ENCODE measurements around the gene C3.
"Not testable (repeated sequence)": the region's sequence is repeated elsewhere in the genome, so short reads cannot be mapped to it uniquely, and the experiment has no call there.

Gene C3

DNA sequence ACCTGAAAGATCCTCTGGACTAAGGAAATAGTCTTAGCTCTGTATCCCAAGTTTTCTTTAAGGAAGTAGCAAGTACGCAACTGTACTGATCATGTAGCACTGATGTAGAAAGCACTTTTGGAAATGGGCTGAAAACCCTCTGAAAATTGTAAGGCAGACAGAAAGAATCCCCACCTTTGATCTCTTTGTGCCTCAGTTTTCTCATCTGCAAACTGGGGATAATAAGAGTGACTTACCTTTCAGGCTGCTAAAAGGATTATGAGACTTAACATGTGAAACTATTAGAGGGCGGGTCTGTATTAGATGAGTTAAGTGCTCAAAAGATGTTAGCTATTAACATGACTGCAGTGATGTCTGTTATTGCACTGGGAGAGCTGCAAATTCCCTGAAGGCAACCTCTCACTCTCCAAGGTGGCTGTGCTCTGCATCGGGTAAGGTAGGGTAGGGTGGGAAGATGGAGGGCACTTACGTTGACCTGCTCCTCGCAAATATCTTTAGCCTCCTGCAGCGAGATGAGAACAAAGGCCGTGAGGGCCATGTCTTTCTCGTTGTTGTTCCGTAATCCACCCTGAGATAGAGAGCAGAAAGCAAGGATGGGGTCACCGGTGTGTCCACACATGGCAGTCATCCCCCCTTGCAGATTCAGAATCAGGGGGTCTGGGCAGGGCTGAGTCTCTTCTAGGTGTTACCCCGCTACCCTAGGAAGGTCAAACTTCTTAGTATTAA is 30.1 kb downstream of the C3 start:
- no peak for DNase-seq

DNA sequence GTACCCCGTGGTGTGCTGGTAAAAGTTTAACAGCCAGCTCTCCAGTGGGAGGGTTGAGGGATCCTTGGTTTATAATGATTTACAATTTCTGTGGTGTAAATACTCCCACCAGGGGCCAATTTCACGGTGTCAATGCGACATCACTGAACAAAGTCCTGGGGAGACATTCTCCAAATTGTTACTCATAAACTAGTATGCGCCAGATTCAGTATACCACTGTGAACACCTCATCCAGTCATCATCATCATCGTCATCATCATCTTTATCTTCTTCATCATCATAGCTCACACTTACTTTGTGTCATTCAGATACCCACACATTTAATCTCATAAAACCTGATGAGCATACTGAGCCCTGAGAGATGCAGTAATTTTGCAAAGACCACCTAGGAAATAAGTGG is 33.3 kb downstream of the C3 start:
- DNase-seq = no peak

DNA sequence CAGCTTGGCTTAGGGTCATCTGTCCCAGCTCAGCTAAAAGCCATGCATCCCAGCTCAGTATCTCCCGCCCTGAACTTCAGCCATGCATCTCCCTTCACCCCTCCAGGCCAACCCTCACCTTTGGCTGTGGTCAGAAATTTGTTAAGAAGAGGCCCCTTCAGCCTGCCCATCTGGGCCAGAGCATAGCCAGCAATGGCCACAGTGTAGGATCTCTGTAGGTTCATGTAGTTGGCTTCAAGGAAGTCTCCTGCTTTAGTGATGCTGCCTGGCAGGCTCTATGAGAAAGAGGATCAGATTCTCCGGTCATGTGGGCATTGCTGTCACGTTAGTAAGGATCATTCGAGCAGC is 33.8 kb downstream of the C3 start:
- no peak for DNase-seq

DNA sequence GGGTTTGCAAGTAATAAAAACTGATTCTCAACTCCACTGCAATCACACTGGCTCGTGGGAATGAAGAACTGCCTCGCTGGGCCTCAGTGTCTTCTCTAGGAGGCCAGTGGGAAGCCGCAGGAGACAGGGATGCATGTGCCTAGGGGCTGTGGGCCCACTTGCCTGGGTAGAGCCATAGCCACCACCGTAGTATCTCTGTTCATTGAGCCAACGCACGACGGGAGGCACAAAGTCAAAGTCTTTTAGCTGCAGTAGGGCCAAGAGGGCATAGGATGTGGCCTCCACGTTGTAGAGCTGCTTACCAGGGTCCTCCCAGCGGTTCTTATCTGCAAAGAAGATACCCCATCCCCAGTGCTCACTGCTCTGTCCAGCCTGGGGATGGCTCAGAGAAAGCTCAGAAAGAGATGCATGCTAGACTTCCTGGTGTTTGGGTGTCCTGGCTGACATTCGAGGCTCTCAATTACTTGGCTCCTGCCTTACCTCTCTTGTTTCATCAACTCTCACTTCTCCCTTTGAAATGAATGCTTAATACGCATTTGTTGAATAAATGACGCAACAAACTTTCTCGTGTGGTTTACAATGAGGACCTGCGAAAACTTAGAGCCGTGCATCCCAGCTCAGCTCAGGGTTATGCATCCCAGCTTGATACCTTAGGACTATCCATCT is 34.4 kb downstream of the C3 start:
- DNase-seq = no peak

DNA sequence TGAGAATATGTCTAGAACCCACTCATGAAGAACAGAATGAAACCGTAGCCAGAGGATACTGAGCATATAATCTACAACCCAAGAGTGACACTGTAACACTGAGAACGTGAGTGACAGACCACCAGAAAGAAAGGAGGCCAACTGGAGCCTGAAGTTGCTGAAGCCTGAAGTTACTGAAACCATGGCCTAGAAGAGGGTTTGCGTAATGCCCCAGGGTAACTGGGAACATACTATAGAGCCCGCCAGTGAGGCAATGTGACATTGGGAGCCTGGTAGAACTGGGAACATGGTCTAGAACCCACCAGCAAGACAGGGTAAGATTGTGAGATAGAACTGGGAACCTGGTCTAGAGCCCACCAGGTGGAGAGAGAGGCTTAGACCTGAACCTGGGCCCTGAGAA is 35.0 kb downstream of the C3 start:
- DNase-seq = no peak

DNA sequence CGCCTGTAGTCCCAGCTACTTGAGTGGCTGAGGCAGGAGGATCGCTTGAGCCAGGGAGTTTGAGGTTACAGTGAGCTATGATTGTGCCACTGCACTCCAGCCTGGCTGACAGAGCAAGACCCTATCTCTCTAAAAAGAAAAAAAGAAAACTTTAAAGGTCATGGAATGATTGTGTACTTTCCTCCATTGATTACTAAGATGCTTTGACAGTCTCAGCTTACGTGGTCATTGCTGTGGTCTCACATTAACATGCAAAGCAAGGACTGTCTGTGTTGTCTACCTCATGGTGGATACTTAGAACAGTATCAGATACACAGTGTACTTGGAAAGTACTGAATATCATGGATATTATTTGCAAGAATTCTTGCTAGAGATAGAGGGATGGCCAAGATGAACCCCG is 36.5 kb downstream of the C3 start:
- no peak for DNase-seq

DNA sequence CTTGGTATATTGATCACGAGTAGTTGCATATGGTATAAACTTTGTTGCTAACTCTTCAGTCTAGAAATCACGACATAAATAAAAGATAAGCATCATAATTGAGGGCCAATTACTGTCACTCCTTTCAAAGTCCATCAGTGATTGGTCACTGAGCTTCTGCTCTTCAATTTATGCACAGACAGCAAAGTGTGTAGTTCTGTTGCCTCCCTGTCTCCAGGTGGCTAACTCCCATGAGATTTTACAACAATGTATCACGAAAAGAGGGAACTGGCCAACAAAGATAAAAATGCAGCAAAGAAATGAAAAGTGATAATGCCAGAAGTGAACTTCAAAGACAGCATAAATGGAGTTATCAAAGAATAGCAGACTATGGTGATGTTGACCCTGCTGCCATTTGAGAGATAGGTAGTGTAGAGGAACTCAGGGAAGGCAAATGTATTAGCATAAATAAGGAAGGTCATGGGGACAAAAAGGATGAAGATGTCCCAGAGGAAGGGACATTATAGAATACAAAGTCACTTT is 37.8 kb downstream of the C3 start:
- no peak for DNase-seq

DNA sequence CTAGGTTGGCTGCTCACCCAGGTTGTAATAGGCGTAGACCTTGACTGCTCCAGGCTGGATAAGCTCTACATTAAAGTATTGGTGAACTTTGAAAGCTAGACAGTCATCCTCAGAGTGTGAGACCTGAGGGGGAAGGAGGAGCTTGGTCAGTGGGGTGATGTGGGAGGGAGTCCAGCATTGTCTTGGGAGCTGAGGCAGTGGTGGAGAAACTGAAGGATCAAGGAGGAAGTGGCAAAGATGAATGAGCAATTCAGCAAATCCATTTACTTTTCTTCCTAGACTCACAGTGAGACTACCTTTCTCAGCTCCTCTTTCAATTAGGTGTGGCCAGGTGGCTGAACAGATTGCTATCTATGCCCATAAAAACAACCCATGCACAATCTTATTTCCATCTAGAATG is 40.3 kb downstream of the C3 start:
- DNase-seq = no peak

DNA sequence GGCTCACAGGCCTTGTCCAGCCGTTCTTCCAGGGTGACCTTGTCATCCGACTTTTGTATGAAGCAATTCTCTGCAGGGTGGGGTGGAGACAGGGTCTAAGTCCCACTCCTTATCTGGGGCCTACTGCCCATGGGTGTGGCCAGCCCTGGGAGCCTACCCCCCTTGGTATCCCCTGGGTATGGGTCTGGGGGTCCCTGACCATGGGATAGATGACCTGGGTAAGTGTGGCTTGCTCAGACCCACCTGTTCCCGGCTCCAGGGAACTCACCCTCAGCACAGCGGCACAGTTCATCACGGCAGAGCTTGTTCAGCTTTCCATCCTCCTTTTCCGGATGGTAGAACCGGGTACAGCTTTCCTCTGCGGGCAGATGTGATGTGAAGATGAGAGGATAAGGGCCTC is 41.3 kb downstream of the C3 start:
- no peak for DNase-seq

DNA sequence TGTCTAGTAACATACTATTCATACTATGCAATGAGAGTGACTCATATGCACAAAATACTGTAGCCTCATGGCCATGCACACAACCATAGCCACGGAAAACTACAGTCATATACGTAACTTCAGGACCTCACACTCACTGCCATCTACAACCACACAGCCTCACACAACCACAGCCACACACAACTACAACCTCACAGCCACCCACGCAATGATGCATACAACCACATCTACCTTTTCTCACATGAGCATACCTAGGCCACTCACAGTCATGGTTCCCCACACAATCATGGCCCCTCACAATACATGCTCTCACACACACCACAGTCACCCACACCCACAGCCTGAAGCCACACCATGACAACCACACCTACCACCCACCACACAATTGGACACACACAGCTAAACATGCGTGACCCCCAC is 41.8 kb downstream of the C3 start:
- no peak for DNase-seq

DNA sequence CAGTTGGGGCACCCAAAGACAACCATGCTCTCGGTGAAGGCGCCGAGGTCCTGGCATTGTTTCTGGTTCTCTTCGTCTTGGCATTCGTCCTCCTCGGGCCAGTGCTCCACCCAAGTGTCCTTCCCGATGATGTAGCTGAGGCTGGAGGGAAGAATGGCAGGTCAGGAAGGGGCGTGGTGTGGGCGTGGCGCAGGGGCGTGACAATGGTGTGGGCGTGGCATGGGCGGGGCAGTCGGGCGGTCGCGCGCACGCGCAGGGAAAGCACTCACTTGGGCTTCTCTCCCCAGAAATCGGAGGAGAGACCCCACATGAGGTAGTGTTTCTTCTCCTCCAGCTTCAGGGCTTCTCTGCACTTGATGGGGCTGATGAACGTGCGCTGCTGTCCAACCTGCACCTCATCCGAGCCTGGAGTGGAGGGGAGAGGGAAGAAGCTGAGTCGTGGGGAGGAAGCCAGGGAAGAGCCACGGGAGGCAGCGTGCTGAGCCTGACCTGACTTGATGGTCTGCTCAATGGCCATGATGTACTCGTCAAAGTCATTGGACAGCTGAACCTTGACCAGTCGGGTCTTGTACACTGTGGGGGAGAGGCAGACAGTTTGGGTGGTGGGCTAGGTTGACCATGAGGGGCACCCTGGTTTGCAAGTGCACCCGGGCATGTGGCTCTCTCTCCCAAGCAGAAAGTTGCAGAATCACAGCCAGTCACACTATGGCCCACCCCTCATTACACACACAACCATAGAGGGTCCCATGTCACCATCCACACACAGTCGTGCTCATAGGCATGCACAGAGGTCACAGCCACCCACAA is 42.4 kb downstream of the C3 start:
- DNase-seq = peak in 2 of 6 experiments; percentile 3 to 10

DNA sequence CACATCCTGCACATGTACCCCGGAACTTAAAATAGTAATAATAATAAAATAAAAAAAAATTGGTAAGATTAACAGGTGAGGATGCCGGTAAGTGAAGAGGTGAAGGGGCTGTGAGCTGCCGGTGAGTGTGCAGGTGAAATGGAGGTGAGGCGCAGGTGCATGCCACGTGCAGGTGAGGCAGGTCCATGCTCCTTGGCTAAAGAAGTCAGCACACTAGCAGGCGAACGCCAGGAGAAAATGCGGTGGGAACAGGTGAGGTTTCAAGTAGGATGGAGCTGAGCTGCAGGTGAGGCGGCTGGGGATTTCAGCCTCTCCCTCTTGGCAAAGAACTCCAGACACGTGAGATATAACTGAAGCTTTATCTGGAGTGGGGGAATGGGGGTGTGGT is 43.0 kb downstream of the C3 start:
- no peak for DNase-seq

DNA sequence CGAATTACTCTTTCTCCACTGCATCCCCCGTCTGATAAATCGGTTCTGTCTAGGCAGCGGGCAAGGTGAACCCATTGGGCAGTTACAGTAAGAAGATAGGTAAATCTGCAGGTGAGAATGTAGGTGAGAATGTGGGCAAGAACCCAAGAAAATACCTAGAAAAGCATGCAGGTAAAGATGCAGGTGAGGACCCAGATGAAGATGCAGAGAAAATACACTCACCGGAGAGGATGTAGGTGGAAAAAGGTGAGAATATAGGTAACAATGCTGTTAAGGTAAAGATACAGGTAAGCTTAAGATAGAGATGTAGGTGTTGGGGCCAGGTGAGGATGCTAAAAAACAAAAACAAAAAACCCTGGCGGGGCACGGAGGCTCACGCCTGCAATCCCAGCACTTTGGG is 44.2 kb downstream of the C3 start:
- no peak for DNase-seq

DNA sequence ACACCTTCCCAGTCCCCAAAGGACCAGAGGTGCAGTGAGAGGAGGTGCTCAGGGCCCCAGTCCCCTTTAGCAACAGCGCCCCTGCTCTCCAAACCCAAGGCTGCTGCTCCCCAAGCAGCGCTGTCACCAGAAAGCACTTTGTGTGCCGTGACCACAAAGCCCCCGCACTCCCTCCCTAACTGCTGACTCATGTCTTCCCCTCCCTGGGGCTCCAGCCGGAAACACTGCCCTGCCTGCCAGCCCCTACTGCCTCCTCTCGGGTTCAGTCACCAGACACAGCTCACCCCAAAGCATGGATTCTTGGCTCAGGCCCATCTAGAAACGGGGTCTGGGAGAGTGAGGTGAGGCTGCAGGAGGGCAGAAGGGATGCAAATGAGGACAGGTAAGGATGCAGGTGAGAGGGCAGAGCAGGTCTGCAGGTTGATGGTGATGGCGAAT is 45.6 kb downstream of the C3 start:
- DNase-seq = peak; percentile 21 to 49 (median 36)

DNA sequence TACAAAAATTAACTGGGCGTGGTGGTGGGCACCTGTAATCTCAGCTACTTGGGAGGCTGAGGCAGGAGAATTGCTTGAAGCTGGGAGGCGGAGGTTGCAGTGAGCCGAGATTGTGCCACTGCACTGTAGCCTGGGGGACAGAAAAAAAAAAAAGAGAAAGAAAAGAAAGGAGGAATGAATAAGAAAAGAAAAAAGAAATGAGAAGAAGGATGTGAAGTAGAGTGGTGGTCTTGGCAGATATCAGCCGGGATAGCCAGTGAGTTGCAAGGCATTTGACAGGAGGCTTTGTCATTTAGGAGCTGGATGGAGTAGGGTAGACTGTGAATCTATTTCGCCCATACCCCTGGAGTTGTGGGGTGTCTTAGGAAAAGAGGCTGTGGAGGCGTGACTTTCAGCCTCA is 46.0 kb downstream of the C3 start:
- not testable (repeated sequence) for DNase-seq

DNA sequence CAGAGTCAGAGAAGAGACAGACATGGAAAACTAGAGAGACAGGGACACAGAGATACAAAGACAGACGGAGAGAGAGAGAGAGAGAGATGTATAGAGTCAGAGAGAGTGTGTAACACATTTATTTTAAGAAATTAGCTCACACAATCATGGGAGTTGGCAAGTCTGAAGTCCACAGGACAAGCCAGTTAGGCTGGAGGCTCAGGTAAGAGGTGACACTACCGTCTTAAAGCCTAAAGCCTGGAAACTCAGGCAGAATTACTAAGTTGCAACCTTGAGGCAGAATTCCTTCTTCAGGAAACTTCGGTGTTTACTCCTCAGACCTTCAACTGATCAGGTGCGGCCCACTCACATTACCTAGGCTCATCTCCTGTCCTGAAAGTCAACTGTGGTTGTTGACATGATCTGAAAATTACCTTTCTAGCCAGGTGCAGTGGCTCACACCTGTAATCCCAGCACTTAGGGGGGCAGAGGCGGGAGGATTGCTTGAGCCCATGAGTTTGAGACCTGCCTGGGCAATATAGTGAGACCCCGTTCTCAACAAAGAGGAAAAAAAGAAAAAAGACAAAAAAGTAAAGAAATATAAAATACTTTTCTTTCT is 47.7 kb downstream of the C3 start:
- no peak for DNase-seq

DNA sequence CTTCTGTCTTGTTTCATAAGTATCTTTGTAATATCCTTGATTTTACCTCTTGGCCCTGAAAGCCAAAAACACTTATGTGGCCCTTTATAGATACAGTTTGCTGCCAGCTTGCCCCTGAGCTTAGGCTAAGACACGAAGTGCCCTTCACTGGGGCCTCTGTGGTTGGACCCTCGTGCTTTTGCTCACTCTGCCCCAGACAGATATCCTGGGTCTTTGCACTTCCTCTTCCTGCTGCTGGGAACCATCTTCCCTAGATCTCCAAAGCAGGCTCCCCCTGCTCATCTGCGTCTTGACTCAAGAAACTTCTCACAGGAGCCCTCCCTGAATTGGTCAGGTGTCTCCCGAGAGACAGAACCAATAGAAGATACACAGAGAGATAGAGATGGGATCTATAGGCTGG is 48.5 kb downstream of the C3 start:
- DNase-seq = no peak

DNA sequence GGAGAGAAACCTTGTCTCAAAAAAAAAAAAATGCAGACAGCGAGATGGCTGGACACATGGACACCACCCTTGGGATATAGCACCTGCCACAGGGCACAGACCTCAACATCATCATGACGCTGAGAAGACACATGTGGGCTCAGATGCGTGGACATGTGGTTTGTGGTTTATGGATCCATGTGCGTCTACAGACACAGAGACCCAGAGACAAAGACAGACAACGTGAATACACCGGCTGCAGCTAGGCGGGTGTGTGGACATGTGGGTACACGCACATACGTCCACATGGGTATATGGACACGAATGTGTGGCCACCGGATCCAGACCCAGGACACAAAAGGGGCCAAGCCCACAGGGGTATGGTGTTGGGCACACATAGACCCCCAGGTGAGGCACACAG is 51.8 kb downstream of the C3 start:
- no peak for DNase-seq

DNA sequence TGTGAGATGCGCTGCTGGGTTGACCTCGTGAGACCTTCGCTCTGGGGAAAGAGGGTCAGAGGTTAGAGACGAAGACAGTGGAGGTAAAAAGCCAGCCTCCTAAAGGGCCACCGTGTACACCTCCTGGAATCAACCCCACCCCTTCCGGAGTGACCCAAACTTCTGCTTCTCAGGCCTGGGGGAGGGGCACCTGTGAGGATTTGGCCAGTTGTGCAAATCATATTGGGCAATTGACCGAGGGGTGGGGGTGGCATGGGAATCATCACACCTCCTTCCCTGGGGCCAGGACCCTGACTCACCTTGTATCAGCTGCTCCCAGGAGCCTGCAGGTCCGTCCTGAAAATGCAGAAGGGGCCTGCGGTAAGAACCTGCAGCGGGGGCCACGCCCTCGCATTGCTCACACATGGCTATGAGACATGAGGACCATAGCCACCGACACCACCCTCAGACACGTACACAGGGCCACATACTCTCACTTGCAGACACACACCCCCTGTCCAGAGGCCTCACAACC is 53.3 kb downstream of the C3 start:
- DNase-seq = no peak

DNA sequence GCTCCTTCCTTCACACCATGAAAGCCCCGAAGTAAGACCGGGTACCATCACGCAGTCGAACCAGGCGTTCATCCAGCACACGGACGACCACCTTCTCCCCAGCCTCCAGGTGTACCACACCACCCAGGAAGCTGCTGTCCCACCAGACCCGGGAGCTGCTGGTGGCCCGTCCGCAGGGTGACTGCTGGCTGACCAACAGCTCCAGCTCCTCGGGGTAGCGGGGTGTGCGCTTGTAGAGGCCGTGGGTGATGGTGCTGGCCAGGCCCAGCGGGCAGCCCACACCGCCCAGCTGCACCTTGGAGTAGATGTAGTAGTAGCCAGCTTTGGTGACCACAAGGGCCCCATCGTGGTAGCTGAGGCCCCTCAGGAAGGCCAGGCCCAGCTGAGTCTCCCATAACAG is 55.5 kb downstream of the C3 start:
- DNase-seq = no peak

DNA sequence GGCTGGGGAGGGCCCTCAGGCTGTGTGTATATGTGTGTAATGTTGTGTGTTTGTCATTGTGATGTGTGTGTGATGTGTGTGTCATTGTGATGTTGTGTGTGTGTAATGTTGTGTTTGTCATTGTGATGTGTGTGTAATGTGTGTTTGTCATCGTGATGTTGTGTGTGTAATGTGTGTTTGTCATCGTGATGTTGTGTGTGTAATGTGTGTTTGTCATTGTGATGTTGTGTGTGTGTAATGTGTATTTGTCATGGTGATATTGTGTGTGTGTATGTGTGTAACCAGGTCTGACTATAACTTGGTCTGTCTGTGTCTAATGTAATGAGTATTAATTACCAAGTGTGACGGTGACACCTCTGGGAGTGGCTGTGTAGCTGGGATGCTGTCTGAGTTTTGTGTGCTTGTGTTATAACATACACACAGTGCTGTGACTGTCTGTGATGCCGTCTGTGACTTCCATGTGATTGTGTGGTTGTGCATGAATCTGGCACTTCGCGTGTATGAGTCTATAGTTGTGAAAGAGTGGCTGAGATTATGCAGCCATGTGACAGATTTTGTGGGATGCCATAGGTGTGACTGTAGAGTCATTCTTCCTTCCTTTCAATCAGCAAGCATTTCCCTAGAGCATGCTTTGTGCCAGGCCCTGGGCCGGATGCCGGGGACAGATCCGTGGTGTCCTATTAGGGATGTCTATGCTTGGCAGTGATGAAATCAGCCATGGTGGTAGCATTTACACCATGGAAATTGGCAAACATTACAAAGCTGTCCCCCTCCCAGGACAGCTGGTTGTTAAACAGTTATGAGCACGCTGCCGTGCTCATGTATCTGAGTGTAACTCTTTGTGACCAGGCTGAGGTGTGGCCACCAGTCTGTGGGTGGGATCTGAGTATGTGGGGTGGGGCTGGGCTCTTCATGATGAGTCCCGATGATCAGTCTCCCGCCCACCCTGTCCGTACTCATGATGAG is 56.9 kb downstream of the C3 start:
- no peak for DNase-seq

DNA sequence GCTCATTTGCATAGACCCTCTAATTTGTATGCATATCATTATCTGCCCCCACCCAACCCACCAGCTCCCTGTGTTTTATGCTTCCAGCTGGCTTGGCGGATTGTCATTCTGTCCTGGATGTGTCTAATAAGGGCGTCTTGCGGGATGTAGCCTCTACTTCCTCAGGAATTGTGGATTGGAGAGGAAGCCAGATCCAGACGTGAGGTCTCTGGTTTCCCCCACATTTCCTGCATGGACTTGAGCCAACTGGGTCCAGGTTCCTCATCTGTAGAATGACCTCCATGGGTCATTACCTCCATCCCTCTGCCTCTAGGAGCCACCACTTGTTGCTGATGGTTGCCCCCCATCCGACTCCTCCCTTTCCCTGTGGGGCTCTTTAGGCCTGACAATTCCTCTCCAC is 57.7 kb downstream of the C3 start:
- DNase-seq = no peak
